NCI-H510A (cell line): ENCODE data around the gene GDPD5.

ENCODE experiments used
- DNase-seq: peaks from one replicate; lab custom pipeline; 2025; lab: John Stamatoyannopoulos, UW

GDPD5 gene

DNA sequence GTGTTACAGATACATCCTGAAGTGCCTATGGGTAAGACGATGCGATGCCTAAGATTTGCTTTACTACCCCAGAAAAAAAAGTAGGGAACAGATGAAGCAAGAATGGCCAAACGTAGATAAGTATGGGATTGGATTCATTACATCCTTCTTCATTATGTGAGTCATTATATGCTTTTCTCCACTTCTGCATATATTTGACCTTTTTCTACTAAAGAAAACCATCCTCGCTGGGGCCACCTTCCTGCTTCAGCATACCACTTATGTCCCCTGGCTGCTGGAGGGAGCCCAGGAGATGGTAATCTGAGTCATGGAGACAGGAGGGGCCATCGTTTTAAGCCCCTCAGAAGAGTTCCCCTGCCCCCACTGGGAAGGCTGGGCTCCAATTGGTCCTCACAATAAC lies 78.3 kb downstream of the GDPD5 start:
- no peak for DNase-seq

DNA sequence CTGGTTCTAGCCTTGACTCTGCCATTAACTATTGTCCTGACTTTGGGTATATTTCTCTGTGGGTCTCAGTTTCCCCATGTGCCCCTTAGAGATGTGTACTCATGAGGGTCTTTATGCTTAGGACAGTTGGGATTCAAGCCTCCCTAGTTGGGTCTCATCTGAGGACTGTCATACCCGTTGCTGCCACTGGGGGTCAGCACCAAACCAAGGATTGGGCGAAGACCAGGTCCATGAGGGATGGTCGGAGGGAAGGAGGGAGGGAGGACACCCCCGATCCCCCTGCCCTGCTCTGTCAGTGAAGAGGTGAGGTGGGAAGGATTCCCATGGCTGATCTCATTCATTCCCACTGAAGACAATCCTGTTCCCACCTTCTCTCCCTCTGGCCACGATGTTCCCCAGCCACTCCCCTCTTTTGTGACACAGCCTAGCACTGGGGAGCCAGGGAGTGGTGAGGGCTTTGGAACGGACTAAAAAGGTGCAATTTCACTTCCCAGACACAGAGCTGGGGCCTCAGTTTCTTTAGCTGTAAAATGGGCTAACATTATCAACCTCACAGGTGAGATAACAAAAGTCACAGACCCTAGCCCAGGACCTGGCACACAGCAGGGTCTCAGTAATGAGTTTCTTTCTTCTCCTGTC lies 80.3 kb downstream of the GDPD5 start:
- no peak for DNase-seq

DNA sequence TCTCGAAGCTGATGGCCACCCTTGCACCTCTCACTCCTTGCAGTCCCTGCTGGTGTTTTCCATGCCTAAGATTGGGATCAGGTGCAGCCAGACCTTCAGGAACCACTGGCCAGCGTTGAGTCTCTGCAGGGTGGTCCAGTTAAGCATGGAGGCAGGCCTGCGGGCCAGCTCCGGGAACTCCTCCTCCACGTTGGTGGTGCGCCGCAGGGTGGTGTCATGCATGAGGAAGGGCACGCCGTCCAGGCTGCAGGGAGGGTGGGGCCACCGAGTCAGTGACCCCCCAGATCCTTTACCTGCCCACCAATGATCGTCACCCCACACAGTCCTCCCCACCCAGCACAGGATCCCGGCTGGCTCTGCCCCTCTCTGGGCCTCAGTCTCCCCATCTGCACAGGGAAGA lies 82.7 kb downstream of the GDPD5 start:
- no peak for DNase-seq

DNA sequence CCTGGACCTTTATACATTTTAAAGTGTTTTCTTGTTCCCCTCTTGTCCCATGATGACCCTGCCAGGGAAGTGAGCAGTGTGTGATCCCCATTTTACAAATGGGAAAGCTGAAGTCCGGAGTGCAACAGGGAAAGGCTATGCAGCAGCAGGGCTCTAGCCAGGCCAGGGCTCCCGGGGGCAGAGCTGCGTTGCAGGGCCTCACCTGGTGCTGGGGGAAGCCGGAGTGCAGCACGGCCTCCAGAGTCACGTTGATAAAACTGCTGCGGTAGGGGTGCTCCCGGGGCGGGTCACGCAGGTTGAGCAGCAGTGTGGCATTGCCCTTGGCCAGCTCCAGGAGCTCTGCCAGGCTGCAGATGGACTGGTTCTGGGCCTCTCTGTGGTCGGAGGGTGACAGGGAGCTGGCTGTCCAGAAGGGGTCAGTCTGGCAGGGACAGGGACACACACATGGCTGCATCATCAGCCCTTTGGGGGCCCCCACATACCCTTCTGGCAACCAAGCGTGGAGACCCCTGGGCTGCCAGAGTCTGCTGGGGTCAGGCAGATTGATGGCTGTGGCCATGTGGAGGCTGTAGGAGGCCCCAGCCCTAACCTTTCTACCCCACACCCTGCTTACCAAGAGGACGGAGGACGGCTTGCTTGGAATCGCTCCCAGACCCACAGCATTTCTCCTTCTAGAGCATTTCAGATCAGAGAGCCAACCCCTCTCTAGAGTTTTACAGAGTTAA lies 83.4 kb downstream of the GDPD5 start:
- no peak for DNase-seq

DNA sequence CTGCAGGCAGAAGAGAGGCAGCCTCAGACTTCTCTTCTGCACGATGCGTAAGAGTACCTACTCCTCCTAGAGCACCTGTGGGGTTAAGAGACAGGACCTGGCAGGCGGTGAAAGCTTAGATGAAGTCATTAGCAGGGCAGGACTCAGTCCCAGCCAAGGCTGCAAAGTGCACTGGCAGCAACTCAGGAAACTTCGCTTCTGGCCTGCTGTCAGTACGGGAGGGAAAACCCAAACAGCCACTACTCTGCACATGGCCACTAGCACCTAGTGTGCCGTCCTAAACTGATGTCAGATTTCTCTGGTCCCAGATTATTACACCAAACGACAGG lies 84.0 kb downstream of the GDPD5 start:
- no peak for DNase-seq

DNA sequence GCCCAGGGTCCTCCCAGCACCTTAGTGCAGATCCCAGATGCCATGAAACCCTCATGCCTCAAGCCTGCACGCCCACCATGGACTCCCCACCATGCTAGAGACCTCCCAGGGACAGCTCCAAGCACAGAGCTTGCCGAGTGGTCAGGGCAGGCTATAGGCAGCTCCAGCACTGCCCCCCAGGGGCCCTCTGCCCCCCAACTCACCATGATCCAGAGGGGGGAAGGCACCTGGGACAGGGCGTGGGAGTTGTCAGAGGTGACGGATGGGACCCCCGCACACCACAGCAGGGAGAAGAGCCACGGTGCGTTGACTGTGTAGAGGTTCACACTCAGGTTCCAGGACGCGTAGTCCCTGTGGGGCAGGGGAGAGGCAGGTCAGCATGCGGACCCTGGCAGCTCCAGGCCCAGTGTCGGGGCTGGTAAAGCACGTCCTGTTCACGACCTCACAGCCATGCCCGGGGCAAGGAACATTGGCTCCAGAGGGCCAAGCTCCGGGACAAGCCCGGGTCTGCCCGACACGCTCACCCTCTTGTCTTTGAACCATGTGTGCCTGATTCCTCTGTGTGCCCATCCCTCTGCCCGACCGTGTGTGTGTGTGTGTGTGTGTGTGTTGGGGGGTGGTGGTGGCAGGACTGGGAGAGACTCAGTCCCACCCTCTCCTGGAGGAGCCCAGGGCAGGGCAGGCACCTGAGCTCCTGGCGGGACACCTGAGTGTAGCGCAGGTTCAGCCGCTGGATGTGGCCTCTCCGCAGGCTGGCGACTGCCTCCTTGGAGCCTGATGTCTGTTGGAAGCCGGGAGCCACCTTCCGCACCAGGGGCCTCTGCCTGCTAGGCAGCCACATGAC lies 84.6 kb downstream of the GDPD5 start:
- DNase-seq = no peak

DNA sequence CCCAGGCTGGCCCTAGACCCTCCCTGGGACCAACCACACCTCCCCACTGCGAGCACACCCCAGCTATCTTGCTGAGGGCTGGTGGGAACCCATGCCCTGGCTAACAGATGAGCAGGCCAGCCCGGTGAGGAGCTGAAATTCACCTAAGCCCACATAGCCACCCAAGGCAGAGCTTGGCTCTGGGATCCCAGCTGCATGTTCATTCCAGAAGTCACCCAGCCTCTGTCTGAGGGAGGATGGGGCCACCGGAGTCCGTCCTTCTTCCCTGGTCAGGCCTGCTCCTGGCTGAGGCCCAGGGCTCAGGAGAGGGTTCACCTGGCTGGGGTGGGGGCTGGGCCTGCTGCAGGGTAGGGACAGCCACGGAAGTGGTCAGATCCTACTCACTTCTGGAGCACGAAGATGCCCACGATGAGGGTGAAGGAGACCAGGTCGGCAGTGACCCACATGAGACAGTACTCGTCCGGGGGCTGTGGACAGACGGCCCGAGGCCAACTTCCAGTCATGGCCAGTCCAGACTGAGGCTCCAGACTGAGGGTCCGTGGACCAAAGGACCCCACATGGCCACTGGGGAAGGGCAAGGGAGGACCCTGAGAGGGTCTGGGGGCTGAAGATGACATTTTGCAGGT lies 86.1 kb downstream of the GDPD5 start:
- no peak for DNase-seq

DNA sequence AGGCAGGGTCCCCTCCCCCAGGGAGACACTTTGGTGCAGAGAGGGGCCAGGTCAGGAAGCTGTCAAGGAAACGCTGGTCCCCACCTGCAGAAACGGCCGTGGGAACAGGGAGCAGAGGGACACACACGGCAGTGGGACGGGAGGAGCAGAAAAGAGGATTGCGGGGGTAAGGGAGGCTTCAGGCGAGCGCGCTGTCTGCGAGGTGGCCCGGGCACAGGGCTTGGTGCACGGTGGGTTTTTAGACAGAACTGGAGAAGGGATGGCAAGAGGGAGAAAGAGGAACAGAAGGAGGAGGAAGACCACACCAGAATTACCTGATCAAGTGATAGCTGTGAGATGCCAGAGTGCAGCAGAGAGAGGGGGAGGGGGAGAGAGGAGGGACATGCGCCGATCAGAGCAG lies 86.7 kb downstream of the GDPD5 start:
- DNase-seq = no peak

DNA sequence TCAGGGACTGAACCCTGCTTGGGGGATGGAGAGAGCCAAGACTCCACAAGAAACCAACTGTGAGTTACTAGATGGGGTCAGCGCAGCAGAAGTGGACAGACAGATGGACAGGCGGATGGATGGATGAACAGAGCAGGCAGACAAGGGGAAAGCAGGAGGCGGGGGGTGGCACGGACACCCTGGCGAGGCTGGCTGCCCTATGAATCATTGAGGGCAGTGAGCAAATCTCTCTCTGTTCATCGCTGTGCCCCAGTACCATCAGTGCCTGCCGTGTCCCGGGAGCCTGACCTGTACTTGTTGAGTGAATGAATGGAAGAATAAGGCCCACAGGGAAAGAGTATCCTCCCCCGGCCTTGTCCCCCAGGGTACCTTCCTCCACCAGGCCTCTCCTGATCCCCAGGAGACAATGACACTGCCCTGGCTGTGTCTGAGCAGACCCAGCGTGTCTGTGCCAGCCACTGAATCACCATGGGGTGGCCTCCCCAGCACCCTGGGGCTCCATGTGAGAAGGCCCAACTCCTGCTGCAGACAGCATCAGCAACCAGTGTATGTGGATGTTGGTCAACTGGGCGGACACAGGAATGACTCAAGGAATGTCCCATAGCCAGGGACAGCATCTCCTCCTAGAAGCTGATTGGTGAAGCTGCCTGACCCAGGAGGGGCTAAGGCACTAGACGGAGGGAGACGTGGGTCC lies 87.6 kb downstream of the GDPD5 start:
- no peak for DNase-seq

DNA sequence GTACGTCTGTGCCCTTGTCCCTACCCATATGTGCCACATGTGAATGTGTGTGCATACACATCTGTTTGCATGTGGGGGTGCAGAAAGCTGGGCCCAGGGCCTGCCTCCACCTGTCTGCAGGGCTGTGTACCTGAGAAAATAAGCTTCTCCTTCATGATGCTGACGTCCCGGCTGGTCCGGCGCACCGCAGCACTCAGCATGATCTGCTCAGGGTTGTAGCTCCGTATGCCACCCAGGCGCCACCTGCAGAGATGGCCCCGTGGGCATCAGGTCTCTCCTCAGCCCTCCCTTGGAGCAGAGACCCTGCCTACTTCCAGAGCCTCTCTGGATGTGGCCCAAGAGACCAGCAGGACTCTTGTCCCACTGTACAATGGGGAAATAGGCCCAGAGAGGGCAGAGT lies 88.9 kb downstream of the GDPD5 start:
- no peak for DNase-seq

DNA sequence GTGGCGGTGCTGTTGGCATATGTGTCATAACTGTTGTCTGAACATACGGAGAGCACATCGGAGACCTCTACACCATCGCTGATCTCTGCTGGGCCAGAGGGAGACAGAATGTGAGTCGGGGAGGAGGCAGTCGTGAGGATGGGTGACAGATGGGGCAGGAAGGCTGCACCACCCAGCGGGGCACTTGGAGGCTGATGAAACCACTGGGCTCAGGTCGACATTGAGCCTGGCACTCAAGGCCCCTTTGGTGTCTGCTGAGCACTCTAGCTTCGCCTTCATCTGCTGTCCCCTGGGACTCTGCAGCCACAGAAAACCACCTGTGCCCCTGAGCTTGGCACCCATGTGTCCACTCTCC lies 90.2 kb downstream of the GDPD5 start:
- no peak for DNase-seq

DNA sequence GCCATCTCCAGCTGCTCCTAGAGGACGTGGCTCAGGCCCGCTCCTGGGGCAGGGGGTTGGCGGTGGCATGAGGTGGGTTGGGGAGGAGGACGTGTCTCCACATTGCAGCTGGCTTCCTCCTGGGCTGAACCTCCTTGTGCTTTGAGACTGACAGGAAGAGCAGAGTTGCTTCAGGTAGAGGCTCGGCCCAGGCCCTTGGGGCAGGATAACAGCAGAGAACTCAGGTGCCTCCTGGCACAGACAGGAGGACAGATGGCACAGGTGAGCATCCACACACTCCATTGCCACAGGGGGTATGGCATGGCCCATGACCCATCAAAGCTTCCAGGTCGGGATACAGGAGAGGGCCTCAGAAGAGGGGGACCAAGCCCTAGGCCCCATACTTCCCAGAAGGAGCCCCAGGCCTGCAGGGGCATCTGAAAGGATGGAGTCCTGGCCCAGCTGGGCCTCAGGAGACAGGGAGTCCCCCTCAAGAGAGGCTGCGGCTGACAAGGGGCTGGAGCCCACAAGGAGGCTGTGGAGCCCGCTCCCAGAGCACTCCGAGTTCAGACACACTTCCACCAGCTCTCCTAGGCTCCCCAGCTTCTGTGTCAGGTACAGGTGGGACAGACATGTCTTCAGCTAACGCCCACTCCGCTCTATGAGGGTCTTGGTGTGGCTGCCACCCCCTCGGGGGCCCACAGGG lies 90.7 kb downstream of the GDPD5 start:
- no peak for DNase-seq

DNA sequence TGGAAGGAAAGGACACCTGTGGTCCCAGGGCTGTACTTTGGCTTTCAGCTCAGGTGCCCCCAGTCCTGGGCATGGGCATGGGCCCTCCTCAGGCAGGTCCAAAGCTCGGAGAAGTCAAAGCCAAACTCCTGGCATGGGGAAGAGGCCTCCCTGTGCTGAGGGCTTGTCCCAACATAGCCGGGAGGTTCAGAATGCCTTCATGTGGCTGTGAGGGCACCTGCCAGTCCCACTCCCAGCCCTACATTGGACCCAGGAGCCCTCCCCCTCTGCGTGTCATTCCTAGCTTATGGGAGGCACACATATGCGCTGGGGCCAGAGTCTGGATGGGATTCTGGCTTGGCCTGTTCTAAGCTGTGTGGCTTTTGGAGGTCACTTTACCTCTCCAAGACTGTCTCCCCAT lies 91.7 kb downstream of the GDPD5 start:
- no peak for DNase-seq

DNA sequence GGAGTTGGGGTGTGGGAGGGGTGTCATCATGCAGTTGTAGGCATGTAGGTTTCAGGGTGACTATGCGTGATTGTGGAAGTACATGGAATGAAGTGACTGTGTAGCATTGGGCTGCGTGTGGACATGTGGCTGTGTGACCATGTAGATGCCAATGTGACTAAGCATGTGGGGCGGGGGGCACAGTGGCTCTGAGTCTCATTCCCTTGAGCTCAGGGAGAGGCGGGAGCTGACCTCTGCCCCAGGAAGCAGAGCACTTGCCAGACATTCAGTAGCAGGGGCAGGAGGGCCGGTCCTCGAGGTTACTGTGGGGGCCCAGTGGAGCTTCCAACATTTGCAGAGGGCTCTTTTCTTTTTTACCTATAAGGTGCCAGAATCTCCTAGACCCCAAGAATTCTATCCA lies 92.3 kb downstream of the GDPD5 start:
- no peak for DNase-seq

DNA sequence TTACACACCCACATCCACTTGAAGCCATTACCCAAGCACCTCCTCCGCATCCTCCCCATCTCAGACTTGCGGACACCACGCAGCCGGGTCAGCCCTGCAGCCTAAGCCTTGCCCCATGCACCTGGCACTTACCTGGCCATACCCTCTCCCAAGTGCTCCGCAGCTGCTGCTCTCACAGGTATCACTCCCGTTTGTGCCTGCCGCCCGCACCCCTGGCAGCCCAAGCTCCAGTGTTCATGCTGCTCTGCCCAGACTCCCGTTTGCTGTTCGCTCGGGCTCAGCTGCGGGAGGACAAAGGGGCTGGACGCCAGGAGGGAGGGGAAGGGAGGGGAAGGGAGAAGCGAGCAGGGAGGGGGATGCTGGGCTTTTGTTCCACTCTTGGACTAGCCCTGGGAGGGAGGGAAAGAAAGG lies 92.8 kb downstream of the GDPD5 start, which contains the start of gene KLHL35:
KLHL35 (minus strand) TSS at position 293 of the 411 bp plus-strand sequence. CDS start 2,574 bp downstream, outside the sequence.
- DNase-seq = peak; percentile 75

DNA sequence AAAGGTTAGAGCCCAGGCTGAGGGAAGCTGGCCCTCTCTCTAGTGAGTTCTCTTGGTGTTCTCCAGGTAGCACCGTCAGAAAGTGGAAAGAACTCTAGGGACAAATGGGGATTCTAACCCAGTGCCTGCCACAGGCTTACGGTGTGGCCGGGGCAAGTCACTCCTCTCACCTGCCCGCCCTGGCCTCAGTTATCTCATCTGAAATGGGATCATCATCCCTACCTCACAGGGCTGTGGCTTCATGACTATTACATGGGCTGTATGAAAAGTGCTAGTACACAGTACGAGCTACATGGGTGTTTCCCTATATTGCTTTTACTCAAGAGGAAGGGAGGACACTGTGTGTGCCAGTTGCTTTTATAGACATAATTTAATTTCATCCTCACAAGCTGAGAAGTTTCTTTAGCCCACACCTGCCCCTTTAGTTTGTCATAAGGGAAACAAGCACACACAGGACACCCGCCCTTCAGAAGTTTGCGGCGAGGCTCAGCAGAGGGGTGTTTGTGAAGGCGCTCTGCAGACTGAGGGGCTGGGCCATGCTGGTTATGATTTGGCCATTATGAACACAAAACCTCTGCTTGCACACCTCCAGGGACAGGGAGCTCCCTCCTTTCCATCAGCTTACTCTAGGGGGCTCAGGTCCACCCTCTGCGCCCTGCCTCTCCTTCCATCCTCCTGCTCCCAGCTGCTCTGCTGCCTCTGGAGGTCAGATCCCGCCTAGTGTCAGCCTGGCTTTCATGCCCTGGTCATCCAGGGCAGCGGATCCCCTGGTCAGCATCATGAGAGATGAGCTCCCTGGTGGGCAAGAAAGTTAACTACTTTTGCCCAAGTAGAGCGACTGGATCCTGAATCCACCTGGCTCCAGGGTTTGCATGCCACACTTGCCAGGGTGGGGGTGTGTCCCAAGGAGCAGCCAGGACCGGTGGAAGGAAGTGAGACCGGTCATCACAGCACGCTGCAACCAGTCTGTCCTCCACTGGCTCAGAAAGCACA lies 93.9 kb downstream of the GDPD5 start:
- no peak for DNase-seq

DNA sequence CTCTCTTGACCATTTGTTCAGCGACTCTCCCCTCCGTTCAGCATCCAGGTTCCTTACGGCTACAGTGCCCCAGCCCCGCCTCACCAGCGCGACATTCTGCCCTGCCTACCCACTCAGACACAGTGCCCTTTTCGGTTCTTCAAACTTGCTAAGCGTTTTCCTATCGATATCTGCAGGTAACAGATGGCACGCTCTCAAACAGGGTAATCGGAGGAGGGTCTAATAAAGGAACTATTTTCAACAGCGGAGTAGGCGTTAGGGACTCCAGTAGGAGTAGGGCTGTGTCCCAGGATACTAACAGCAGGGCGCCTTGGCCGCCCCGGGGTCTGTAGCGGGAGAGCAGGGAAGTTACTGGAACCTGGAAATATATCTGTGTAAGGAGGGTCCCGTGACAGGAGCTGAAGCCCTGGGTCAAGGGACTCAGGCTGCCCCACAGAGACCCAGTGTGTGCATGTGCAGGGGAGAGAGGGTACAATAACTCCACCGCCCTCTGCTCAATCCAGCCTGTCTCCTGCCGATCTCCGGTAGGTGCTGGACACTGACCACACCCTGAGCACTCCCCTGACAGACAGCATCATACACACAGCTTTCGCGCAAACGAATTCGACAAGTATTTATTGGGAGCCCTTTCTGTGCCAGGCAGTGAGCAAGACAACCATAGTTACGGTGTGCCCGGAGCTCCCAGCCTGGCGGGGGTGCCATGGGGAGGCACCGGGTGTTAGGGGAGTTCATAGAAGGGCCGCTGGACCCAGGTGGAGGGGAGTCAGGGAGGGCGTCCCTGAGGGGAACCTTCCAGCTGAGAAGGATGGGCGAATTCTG lies 94.8 kb downstream of the GDPD5 start:
- no peak for DNase-seq

DNA sequence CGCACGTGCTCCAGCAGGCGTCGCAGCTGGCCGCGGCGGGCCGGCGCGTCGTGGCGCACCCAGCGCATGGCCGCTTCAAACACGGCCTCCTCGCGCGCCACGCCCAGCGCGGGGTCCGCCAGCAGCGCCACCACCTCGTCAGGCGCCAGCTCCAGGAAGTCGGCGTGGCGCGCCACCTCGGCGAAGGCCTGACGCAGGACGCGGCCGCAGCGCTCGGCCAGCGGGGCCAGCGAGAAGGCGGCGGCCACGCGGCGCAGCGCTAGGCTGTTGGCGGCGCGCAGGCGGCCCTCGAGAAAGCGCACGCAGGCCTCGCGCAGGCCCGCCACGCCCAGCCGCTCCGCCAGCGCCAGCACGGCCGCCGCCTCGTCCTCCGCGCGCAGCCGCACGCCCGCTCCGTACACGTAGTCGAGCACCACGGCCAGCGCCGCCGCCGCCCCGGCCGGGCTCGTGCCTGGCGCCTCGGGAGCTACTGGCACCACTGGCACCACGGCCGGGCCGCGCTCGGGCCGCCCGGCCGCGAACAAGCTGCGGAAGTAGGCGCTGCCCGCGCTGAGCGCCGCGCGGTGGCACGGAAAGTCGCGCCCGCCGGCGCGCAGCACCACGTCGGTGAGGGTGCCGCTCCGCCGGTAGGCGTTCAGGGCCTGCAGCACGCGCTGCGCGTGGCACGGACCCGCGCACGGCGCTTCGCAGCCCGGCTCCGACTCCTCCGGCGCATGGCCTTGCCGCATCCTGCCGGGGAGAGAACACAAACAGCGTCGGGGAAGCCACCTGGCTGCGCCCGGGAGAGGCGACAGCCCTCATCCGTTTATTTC lies 95.6 kb downstream of the GDPD5 start:
- no peak for DNase-seq

DNA sequence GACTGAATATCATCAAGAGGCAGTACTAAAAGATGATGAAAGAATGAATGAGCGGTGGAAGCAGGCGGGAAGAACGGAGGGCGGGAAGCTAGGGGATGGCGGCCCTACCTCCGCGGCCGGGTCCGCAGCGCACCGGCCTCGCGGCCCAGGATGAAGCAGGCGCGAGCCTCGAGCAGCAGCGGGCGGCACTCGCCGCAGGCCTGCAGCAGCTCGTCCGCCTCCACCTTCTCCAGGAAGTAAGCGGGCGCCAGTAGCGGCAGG lies 96.2 kb downstream of the GDPD5 start:
- no peak for DNase-seq
